ENCODE results near the gene TEX12. TPM values are rescaled to one million over a fixed set of nuclear protein-coding genes. Genes with fewer than 3 reads are reported as not detected.
A peak's percentile ranks its signal among the peaks of the same experiment; 100 is the strongest.
"Not testable (repeated sequence)": the region's sequence is repeated elsewhere in the genome, so short reads cannot be mapped to it uniquely, and the experiment has no call there.

TEX12 gene
- total RNA-seq, 2 donors from 2014 or later: 0.31 to 0.39 TPM

- DNase-seq (no peak), ATAC-seq (no peak)
- intact Hi-C loops (cut with DNase I, micrococcal nuclease): no loop called here
Measured at GRCh38 chr11:112196519-112197087, 29.4 kb downstream of the TEX12 start.

GRCh38 chr11:112199101-112199500, 31.9 kb downstream of the TEX12 start:
- ATAC-seq; intact Hi-C loops (cut with DNase I, micrococcal nuclease); DNase-seq: not testable (repeated sequence)

- no peak for DNase-seq
- intact Hi-C loops (cut with DNase I, micrococcal nuclease): no loop called here
- no peak for ATAC-seq
Measured at GRCh38 chr11:112200252-112200651, 33.1 kb downstream of the TEX12 start.

- intact Hi-C loops (cut with DNase I, micrococcal nuclease): no loop called here
- DNase-seq (no peak), ATAC-seq (no peak)
Measured at GRCh38 chr11:112206071-112206470, 38.9 kb downstream of the TEX12 start.

- ATAC-seq (no peak), DNase-seq (no peak)
- intact Hi-C loops (cut with DNase I, micrococcal nuclease): no loop called here
Measured at GRCh38 chr11:112210890-112211289, 43.7 kb downstream of the TEX12 start.

- no peak for DNase-seq
- intact Hi-C loops (cut with DNase I, micrococcal nuclease): no loop called here
- no peak for ATAC-seq
Measured at GRCh38 chr11:112211536-112211935, 44.4 kb downstream of the TEX12 start.

- no peak for ATAC-seq
- intact Hi-C loops (cut with DNase I, micrococcal nuclease): no loop called here
Measured at GRCh38 chr11:112212290-112212689, 45.1 kb downstream of the TEX12 start.

GRCh38 chr11:112212710-112213109, 45.5 kb downstream of the TEX12 start:
- intact Hi-C loops (cut with DNase I, micrococcal nuclease): no loop called here
- DNase-seq (no peak), ATAC-seq (no peak)

More at GRCh38 chr11:112212290-112212689, 45.1 kb downstream of the TEX12 start:
- no peak for DNase-seq

- no peak for ATAC-seq
- intact Hi-C loops (cut with DNase I, micrococcal nuclease): no loop called here
- DNase-seq: no peak
Measured at GRCh38 chr11:112213753-112214152, 46.6 kb downstream of the TEX12 start.

GRCh38 chr11:112215621-112216020, 48.4 kb downstream of the TEX12 start:
- DNase-seq: no peak
- intact Hi-C loops (cut with DNase I, micrococcal nuclease): no loop called here
- no peak for ATAC-seq

- intact Hi-C loops (cut with DNase I, micrococcal nuclease): no loop called here
- DNase-seq (no peak), ATAC-seq (no peak)
Measured at GRCh38 chr11:112216561-112217105, 49.5 kb downstream of the TEX12 start.

- DNase-seq (peak in 1 of 2 donors; percentile 21), ATAC-seq (peak; percentile 98)
- intact Hi-C loops (cut with DNase I, micrococcal nuclease): loop anchor here (2.0 to 5.0 kb wide), 2 partner anchors 61 to 63 kb away; no protein-coding TSS in a partner anchor
Measured at GRCh38 chr11:112219476-112220232, 52.5 kb downstream of the TEX12 start.

- no peak for DNase-seq
- no peak for ATAC-seq
- intact Hi-C loops (cut with DNase I, micrococcal nuclease): loop anchor here in 1 of 2 donors (5.0 kb wide), 1 partner anchor 61 kb away; no protein-coding TSS in a partner anchor
Measured at GRCh38 chr11:112221274-112221835, 54.2 kb downstream of the TEX12 start.

Other genes with a start within 250 kb of the TEX12 start
- 10 to 100 TPM in 1 of 2 donors, 1 to 10 TPM in 1; 8.5 to 10.1 TPM for gene C11orf52, start 248.5 kb upstream of the TEX12 start, total RNA-seq
- gene DIXDC1, start 230.0 kb upstream of the TEX12 start, total RNA-seq: 10 to 100 TPM in 1 of 2 donors, 1 to 10 TPM in 1; 7.7 to 14.2 TPM
- gene DLAT, start 142.0 kb upstream of the TEX12 start, total RNA-seq: 10 to 100 TPM; 51.1 to 75.3 TPM
- gene PIH1D2, start 93.4 kb upstream of the TEX12 start, total RNA-seq: under 1 TPM; 0.92 to 0.98 TPM
- 10 to 100 TPM; 13.5 to 13.9 TPM for gene NKAPD1, start 93.1 kb upstream of the TEX12 start, total RNA-seq
- gene TIMM8B, start 80.6 kb upstream of the TEX12 start, total RNA-seq: 10 to 100 TPM; 49.1 to 65.1 TPM
- 100 to 1,000 TPM; 215 to 252 TPM for gene SDHD, start 80.5 kb upstream of the TEX12 start, total RNA-seq
- gene IL18, start 3.3 kb upstream of the TEX12 start, total RNA-seq: 100 to 1,000 TPM in 1 of 2 donors, 10 to 100 TPM in 1; 74.7 to 154 TPM
- gene BCO2, start 8.1 kb downstream of the TEX12 start, total RNA-seq: 1 to 10 TPM; 3.4 to 4.3 TPM
- 10 to 100 TPM; 33.0 to 36.6 TPM for gene PTS, start 59.1 kb downstream of the TEX12 start, total RNA-seq
- gene PLET1, start 93.5 kb downstream of the TEX12 start, total RNA-seq: not detected

Measured in left colon (tissue), 2 donors.